Measurements from ENCODE around the gene ALAS1. TPM values are rescaled to one million over a fixed set of nuclear protein-coding genes. Genes with fewer than 3 reads are reported as not detected.

Gene ALAS1
- total RNA-seq, 2 donors from 2014 or later, result 14.4 to 15.6 TPM

DNA sequence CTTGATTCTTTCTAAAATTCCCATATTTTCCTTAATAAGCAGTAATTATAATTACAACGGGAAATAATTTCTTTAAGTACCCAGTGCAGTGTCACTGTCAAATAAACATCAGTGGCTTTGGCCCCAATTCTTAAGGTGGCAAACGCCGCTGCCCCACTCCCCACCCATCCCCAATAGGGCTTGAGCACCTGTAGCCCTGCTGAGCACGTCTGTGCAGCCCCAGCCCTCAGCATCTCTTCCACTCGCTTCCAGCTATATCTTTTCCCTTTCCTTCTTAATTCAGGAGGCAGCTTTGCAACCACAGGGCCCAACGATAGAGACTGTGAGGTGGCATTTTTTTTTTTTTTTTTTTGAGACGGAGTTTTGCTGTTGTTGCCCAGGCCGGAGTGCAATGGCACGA is 56.6 kb downstream of the ALAS1 start:
- no peaks in the 10 kb centered on the region for H3K9me3 ChIP-seq (ENCODE audit: control insufficient read depth, low read length, poor library complexity, severe bottlenecking)
- H3K4me1 Mint-ChIP-seq, result peaks cover 53% of the 10 kb centered on the region
- H3K36me3 Mint-ChIP-seq (ENCODE audit: low read depth), result peaks cover 7% of the 10 kb centered on the region
- H3K4me3 Mint-ChIP-seq, result peak overlapping the region; percentile 21
- no peak for DNase-seq
- no peaks in the 10 kb centered on the region for H3K27me3 Mint-ChIP-seq
- peak overlapping the region; percentile 96 for H3K27ac Mint-ChIP-seq
- no peak for ATAC-seq

DNA sequence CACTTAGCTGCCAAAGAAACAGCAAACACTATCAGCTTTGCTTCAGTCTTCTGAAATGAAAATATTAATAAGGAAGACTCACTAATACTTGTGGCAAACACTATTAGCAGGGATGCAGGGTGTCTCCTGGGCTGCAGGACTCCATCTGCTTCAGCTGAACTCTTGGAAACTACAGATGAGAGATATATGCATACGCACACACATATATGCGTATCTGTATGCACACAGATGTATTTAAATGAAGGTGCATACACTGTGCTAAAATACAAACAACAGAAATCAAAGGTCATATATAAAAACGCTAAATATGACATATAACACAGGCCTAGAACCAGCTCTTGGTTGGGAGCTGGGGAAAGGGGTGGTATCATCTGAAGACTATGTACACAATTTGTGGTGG is 58.2 kb downstream of the ALAS1 start:
- no peaks in the 10 kb centered on the region for H3K27me3 Mint-ChIP-seq
- peaks cover 11% of the 10 kb centered on the region for H3K36me3 Mint-ChIP-seq (ENCODE audit: low read depth)
- peak overlapping the region; percentile 96 for H3K27ac Mint-ChIP-seq
- DNase-seq (no peak), ATAC-seq (no peak)
- no peaks in the 10 kb centered on the region for H3K9me3 ChIP-seq (ENCODE audit: control insufficient read depth, low read length, poor library complexity, severe bottlenecking)
- peaks cover 49% of the 10 kb centered on the region for H3K4me1 Mint-ChIP-seq
- H3K4me3 Mint-ChIP-seq, result no peak overlapping the region

DNA sequence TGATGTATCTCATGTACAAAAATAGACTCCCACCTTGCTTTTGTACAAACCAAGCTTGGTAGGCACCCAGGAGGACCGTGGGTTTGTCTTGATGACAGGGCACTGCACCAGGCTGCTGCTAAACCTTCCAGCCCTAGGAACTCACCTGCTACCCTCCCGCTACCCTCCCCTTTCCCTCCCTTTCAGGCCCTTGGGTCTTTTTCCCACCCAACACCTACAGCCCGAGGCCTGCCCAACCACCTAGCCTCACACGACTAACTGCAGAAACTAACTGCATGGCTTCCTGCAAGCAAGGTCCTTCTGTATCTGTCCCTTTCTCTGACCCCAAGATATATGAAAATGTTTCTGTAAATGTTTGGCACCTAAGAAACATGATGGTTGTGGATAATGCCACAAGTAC is 58.7 kb downstream of the ALAS1 start:
- DNase-seq (no peak), ATAC-seq (no peak)
- Mint-ChIP-seq H3K27ac (peak overlapping the region; percentile 76), H3K36me3 (ENCODE audit: low read depth) (peaks cover 11% of the 10 kb centered on the region), H3K27me3 (no peaks in the 10 kb centered on the region), H3K4me3 (peak overlapping the region; percentile 66), H3K4me1 (peaks cover 52% of the 10 kb centered on the region)
- no peaks in the 10 kb centered on the region for H3K9me3 ChIP-seq (ENCODE audit: control insufficient read depth, low read length, poor library complexity, severe bottlenecking)

DNA sequence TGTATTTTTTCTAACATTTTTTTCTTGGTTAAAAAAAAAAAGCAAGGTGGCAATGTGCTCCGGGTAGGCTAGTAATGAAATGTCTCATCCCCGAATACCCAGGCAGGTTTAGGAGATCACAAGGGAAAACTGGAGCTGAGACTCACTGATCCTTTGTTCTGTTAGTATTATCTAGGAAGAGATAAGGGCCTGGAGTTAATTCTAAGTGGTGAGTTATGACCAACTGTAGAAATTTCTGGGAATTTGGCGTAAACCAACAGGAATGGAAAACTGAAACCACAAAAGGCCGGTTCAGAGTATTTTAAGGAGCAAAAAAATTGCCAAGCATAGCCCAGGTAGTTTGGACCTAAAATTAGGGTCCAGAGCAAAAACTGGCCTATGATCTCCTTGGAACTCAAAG is 60.0 kb downstream of the ALAS1 start:
- H3K27ac Mint-ChIP-seq, result peak overlapping the region; percentile 76
- no peak for DNase-seq
- no peak overlapping the region for H3K4me3 Mint-ChIP-seq
- ATAC-seq, result no peak
- no peaks in the 10 kb centered on the region for H3K9me3 ChIP-seq (ENCODE audit: control insufficient read depth, low read length, poor library complexity, severe bottlenecking)
- H3K4me1 Mint-ChIP-seq, result peaks cover 53% of the 10 kb centered on the region
- no peaks in the 10 kb centered on the region for H3K27me3 Mint-ChIP-seq
- peaks cover 13% of the 10 kb centered on the region for H3K36me3 Mint-ChIP-seq (ENCODE audit: low read depth)

DNA sequence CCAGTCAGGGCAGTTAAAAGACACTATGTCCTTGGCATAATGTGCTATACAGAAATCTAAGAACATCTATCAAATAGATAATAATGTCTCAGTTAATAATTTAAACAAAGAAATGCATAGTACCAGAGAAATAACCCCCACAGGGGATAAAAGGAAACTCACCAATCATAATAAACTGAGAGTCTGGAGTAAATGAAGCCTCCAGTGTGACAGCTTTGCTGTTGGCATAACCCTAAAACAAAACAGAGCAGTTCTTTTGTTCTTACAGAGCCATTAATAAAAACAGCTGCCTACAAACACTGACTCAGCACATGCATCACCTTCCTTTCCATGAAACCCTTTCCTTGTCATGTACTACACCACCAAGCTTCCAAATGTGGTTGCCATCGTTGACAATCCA is 61.1 kb downstream of the ALAS1 start:
- H3K27ac Mint-ChIP-seq, result peak overlapping the region; percentile 76
- H3K4me1 Mint-ChIP-seq, result peaks cover 52% of the 10 kb centered on the region
- H3K27me3 Mint-ChIP-seq, result no peaks in the 10 kb centered on the region
- peaks cover 22% of the 10 kb centered on the region for H3K36me3 Mint-ChIP-seq (ENCODE audit: low read depth)
- ATAC-seq (no peak), DNase-seq (no peak)
- no peak overlapping the region for H3K4me3 Mint-ChIP-seq
- no peaks in the 10 kb centered on the region for H3K9me3 ChIP-seq (ENCODE audit: control insufficient read depth, low read length, poor library complexity, severe bottlenecking)

DNA sequence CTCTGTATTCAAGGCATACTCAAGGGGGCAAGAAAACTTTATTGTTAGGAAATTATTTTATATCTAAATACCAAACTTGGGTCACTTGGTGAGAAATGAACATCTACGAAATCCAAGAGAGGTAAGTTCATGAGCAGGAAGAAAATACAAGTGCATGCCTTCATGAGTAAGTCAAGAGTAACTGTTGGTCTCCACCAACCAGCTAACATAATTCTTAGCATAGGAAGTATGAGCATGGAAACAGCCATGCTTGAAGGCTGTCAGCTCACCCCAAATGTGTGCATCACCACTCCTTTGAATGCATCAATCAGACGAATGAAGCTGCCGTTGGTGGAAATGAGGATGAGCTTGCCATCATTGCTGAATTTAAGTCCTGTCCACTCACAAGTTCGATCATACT is 61.5 kb downstream of the ALAS1 start:
- Mint-ChIP-seq H3K27ac (peak overlapping the region; percentile 76), H3K4me3 (no peak overlapping the region), H3K36me3 (ENCODE audit: low read depth) (peaks cover 27% of the 10 kb centered on the region), H3K27me3 (no peaks in the 10 kb centered on the region), H3K4me1 (peaks cover 52% of the 10 kb centered on the region)
- ATAC-seq, result no peak
- DNase-seq, result no peak
- H3K9me3 ChIP-seq (ENCODE audit: control insufficient read depth, low read length, poor library complexity, severe bottlenecking), result no peaks in the 10 kb centered on the region

DNA sequence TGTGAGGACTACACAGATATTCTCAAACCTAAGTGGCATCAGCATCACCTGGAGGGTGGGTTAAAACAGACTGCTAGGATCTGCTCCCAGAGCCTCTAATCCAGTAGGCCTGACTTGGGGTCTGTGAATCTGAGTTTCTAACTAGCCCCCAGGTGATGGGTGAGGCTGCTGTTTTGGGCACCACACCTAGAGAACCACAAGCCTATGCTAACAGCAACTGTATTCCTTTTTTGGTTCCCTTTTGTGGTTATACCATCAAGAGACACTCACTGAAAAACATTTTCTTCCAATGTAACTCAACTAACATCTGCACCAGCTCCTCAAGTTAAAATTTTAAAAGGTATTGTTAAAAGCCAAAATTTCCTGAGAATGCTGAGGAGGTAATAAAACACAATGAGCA is 64.5 kb downstream of the ALAS1 start:
- H3K9me3 ChIP-seq (ENCODE audit: control insufficient read depth, low read length, poor library complexity, severe bottlenecking), result no peaks in the 10 kb centered on the region
- DNase-seq, result no peak
- Mint-ChIP-seq H3K27ac (peak overlapping the region; percentile 92), H3K4me3 (peak overlapping the region; percentile 7), H3K4me1 (peaks cover 54% of the 10 kb centered on the region), H3K36me3 (ENCODE audit: low read depth) (peaks cover 26% of the 10 kb centered on the region), H3K27me3 (no peaks in the 10 kb centered on the region)
- peak; percentile 60 for ATAC-seq

Other genes starting within 250 kb of the ALAS1 start
- not detected for gene GPR62, start 242.8 kb upstream of the ALAS1 start, total RNA-seq
- gene PCBP4, start 230.7 kb upstream of the ALAS1 start, total RNA-seq, result 10 to 100 TPM; 20.2 to 28.7 TPM
- gene ABHD14B, start 224.1 kb upstream of the ALAS1 start, total RNA-seq, result 10 to 100 TPM; 34.8 to 51.1 TPM
- 10 to 100 TPM; 13.9 to 14.6 TPM for gene ABHD14A, start 223.1 kb upstream of the ALAS1 start, total RNA-seq
- gene ACY1, start 214.6 kb upstream of the ALAS1 start, total RNA-seq, result 1 to 10 TPM; 7.1 to 7.6 TPM
- gene RPL29, start 202.3 kb upstream of the ALAS1 start, total RNA-seq, result 1,000 to 10,000 TPM; 1,359 to 1,493 TPM
- 10 to 100 TPM; 15.8 to 18.6 TPM for gene DUSP7, start 141.6 kb upstream of the ALAS1 start, total RNA-seq
- gene POC1A, start 43.7 kb upstream of the ALAS1 start, total RNA-seq, result 1 to 10 TPM in 1 of 2 donors, under 1 TPM in 1; 0.47 to 1.4 TPM
- gene TLR9, start 27.5 kb downstream of the ALAS1 start, total RNA-seq, result under 1 TPM in 1 of 2 donors, not detected in 1; 0.42 TPM
- 10 to 100 TPM; 44.8 to 48.2 TPM for gene TWF2, start 41.0 kb downstream of the ALAS1 start, total RNA-seq
- gene PPM1M, start 47.6 kb downstream of the ALAS1 start, total RNA-seq, result 10 to 100 TPM; 43.9 to 58.0 TPM
- 100 to 1,000 TPM; 109 to 114 TPM for gene WDR82, start 80.5 kb downstream of the ALAS1 start, total RNA-seq
- gene GLYCTK, start 89.7 kb downstream of the ALAS1 start, total RNA-seq, result 10 to 100 TPM; 30.6 to 42.2 TPM
- gene DNAH1, start 118.2 kb downstream of the ALAS1 start, total RNA-seq, result 10 to 100 TPM; 50.3 to 58.5 TPM
- gene BAP1, start 211.8 kb downstream of the ALAS1 start, total RNA-seq, result 100 to 1,000 TPM; 107 to 114 TPM
- 10 to 100 TPM; 11.1 to 13.0 TPM for gene PHF7, start 212.5 kb downstream of the ALAS1 start, total RNA-seq
- 1 to 10 TPM; 1.5 to 2.3 TPM for gene SEMA3G, start 246.9 kb downstream of the ALAS1 start, total RNA-seq

All from T-helper 17 cell (primary cell).